ENCODE results near the gene DENND6B. TPM values are rescaled to one million over a fixed set of nuclear protein-coding genes. Genes with fewer than 3 reads are reported as not detected.
A peak's percentile ranks its signal among the peaks of the same experiment; 100 is the strongest.

Gene DENND6B
- polyA plus RNA-seq, 5 donors: 9.3 to 18.0 (median 13.5) TPM

- no peak for DNase-seq
Measured at GRCh38 chr22:50304528-50305392, 22.1 kb downstream of the DENND6B start.

GRCh38 chr22:50303848-50304527, 22.8 kb downstream of the DENND6B start:
- DNase-seq: no peak

- DNase-seq: no peak
Measured at GRCh38 chr22:50303515-50303847, 23.3 kb downstream of the DENND6B start.

GRCh38 chr22:50302564-50302963, 24.2 kb downstream of the DENND6B start:
- no peak for DNase-seq

- DNase-seq: no peak
Measured at GRCh38 chr22:50302041-50302541, 24.7 kb downstream of the DENND6B start.

- peak in 1 of 2 donors; percentile 53 for DNase-seq
Measured at GRCh38 chr22:50301581-50301991, 25.2 kb downstream of the DENND6B start.

GRCh38 chr22:50300620-50301257, 26.1 kb downstream of the DENND6B start:
- no peak for DNase-seq

- no peak for DNase-seq
Measured at GRCh38 chr22:50299785-50300619, 26.8 kb downstream of the DENND6B start.

- DNase-seq: no peak
Measured at GRCh38 chr22:50298937-50299784, 27.7 kb downstream of the DENND6B start.

GRCh38 chr22:50298266-50298637, 28.6 kb downstream of the DENND6B start:
- DNase-seq: no peak

GRCh38 chr22:50297510-50298265, 29.1 kb downstream of the DENND6B start:
- DNase-seq: no peak

GRCh38 chr22:50296658-50297490, 29.9 kb downstream of the DENND6B start:
- no peak for DNase-seq

GRCh38 chr22:50294319-50294656, 32.5 kb downstream of the DENND6B start:
- no peak for DNase-seq

- peak; percentile 58 to 76 for DNase-seq
Measured at GRCh38 chr22:50293441-50294318, 33.1 kb downstream of the DENND6B start.

- DNase-seq: no peak
Measured at GRCh38 chr22:50292643-50293440, 34.0 kb downstream of the DENND6B start.

- DNase-seq: no peak
Measured at GRCh38 chr22:50289942-50290630, 36.7 kb downstream of the DENND6B start.

Data from right lung (tissue), 5 donors.